Globus pallidus (tissue), 1 donor: Measurements from ENCODE around the gene SF3B4.
A peak's percentile ranks its signal among the peaks of the same experiment; 100 is the strongest.

Experiments
- DNase-seq: peaks from one replicate; pipeline ENCODE4 v3.0.0-alpha.2; 2015; ENCODE audit warnings: low spot score

The SF3B4 gene

DNA sequence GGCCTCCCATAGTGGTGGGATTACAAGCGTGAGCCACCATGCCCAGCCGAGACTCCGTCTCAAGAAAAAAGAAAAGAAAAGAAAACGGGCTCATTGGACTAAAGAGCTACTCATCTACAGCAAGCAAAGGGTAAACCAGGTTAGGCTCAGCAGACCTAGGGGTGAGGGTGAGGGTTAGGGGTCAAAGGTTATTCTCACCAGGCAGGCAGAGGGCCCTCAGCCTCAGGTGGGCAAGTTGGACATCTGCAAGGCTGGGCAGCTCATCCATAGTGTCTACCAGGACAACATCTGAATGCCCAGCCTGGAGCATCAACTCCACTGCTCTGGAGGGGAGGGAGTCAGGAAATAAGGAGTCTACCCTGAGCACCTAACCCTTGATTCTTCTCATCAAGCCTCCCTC lies 5.6 kb upstream of the SF3B4 start:
- DNase-seq: no peak

DNA sequence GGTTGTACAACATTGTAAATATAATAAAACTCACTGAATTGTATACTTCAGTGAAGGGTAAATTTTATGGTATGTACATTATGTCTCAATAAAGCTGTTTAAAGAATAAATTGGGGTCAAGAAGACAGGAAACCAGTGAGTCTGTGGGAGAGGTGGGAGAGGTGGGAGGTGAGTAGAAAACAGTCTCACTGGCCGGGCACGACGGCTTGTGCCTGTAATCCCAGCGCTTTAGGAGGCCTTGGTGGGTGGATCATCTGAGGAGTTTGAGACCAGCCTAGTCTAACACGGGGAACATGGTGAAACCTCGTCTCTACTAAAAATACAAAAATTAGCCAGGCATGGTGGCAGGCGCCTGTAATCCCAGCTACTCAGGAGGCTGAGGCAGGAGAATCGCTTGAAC lies 4.9 kb upstream of the SF3B4 start:
- no peak for DNase-seq

- DNase-seq: no peak
Measured at GRCh38 chr1:149931212-149931790, 3.7 kb upstream of the SF3B4 start.

- DNase-seq: no peak
Measured at GRCh38 chr1:149929856-149930255, 2.3 kb upstream of the SF3B4 start.

DNA sequence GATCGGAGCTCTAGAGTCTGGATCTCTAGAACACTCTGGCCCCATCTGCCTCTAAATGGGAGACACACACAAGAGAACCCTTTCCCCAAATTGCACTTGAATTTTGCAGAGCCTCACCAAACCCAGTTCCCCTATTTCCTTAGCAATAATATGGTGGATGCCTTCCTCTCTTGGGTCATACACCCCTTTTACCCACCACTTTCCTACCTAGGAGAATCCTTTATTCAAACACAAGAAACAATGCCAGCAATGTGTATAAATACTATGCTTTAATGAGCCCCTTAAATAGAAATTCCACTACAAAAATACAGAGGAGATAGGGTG lies 760 bp upstream of the SF3B4 start:
- no peak for DNase-seq

- DNase-seq: no peak
Measured at GRCh38 chr1:149927056-149927562, 494 bp downstream of the SF3B4 start.

- no peak for DNase-seq
Measured at GRCh38 chr1:149926296-149926695, 1.3 kb downstream of the SF3B4 start.

GRCh38 chr1:149925751-149926150 lies 1.9 kb downstream of the SF3B4 start:
- DNase-seq: no peak

DNA sequence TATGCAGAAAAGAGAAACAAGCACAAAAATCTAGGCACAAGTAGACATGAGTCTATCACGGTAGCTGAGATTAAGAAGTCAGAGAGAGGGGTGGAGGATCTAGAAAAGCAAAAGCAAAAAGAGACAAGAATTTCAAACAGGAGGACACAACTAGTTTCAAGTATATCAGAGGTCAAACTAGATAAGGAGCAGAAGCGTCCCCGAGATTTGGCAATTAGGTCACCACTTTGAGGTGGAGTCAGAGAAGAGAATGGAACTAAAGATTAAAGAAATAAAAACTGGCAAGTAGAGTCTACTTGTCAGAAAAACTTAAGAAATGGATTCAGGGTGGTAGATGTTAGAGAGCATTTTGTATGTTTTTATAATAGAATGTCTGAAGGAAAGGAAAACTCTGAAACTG lies 2.3 kb downstream of the SF3B4 start:
- DNase-seq: no peak

- no peak for DNase-seq
Measured at GRCh38 chr1:149923626-149924025, 4.0 kb downstream of the SF3B4 start.

DNA sequence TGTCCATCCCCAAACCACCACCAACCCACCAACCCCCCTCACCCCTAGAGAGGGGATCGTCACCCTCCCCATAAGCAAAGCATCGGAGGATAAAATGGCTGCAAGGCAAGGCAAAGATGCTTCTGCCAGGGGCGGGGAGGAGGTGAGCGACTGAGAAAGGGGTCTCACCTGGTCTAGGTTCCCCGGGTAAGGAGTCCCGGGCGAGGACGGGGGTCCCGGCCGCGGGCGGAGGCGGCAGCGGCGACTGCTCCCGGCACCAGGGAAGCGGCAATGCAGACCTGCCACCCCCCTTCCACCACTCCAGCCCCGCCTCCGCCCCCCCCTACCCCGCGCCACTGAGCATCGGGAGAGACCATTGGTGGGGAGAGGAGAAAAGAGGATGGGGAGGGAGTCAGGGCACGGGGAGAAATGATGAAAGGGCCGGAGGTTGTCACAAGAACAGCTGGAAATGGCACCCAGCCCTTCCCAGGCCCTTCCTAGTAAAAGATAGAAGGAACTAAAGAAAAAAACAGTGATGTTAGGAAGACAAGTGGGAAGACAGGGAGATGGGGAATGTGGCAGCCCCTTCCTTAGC lies 9.9 kb downstream of the SF3B4 start, which contains the start of gene SV2A:
Gene SV2A (minus strand): TSS at position 274 of the 574 bp plus-strand sequence. CDS start 4,004 bp downstream, outside the sequence.
- DNase-seq: peak; percentile 73

GRCh38 chr1:149916898-149917252 lies 10.7 kb downstream of the SF3B4 start:
- DNase-seq: no peak

- no peak for DNase-seq
Measured at GRCh38 chr1:149916193-149916897, 11.3 kb downstream of the SF3B4 start.

DNA sequence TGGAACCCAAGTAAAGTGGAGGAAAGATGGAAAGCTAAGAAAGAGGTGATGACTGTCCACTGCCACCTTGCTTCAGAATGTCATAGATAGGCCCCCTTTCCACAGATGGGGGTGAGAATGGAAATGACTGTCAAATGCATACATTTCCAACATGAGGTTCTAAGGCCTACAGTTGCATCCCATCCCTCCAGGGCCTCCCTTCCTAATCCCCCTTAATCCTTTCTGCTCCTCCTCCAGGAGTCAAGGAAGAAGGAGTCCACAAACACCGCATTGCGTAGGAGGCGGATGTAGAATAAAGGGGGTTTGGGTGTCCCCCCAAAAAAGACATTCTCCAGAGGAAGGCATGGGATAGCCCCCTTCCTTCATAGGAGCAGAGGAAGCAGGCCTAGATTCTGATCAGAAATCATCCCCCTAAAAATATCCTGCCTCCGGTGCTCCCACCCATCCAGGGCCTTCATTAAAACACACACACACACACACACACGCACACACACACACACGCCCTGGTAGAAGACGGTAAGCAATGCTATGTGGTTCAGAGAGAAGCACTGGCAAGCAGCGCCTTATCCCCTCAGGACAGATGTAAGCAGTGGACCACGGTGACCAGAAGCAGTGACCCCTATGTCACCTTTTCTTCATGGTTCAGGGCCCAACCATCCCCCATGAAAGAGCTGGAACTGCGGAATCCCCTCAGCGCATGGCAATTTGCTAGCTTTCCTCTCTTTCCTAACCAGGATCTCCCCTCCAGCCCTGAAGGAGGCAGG lies 12.0 kb downstream of the SF3B4 start:
- no peak for DNase-seq

- no peak for DNase-seq
Measured at GRCh38 chr1:149914545-149914944, 13.1 kb downstream of the SF3B4 start.

DNA sequence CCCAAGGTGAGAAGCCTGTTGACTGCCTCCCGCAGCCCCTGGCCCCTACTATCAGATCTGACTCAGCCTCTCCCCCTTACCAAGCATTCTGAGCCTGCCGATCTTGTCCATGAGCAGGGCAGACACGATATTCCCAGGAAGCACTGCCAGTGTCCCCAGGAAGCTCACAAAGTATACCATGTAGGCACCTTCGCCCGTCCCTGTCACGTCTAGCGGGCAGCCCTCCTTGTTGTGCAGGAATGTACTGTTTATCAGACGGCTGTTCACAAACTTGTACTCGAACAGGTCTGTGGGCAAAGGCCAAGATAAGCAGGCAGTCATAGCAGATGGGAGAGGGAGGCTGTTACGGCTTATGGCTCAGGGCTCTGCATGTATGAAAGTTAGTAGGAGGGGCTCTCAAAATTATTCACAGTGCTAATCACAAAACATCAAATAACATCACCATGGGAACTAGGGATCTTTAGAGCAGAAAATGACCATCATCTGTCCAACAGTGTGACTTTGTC lies 21.0 kb downstream of the SF3B4 start:
- DNase-seq: no peak

DNA sequence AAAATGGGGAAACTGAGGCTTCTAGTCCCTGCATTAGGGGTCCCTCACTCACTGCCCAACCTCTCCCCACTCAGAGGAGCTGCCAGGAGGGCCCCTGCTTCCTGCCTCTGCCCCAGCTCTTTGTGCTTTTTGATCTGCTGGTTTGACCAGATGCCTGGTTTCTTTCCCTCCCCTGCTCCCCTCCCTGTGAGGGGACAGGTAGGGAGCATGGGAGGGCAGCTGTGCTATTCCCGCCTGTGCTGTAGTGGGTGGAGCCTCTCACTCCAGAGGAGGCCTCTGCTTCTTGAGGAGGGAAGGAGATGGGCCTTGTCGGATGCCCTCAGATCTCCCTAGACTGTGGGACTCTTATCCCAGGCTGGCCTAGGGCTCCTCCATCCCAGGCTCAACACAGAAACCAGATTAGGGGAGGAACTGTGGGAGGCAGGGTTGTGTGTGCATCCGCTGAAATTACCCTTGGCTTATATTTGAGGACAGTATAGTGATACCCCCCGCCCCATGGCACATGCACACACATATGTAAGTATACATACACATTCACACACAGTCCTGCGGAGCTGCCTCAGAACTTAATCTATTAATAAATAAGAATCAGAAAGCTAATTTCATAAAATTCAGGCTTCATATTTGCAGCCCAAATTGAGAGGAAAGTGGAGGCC lies 23.6 kb downstream of the SF3B4 start:
- DNase-seq: no peak

DNA sequence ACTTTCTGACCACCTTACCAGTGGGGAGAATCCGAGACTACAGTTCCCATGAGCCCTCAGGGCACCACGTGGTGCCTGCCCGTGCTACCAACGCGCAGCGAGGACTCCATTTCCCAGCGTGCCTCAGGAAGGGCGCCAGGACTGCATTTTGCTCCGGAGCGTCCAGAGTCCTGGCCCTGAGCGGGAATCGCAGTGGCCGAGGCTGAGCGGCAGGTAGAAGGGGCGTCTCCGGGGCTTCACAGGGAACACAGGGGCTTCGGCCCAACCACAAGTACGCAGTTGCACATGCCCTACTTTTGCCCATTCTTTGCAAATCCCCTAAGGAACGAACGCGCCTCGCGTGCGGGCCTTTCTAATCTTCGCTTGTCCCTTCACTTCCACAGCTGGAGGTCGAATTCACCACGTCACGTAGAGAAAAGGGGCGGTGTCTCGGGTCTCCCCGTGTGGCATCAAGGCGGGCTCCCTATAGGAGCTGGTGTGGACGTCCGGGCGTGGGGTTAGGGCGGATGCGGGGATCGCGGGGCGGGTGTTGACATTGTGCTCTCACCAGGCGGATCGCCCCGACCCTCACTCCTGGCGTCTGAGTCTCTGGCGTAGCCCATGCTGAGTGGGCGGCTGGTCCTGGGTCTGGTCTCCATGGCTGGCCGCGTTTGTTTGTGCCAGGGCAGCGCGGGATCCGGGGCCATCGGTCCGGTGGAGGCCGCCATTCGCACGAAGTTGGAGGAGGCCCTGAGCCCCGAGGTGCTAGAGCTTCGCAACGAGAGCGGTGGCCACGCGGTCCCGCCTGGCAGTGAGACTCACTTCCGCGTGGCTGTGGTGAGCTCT lies 27.9 kb downstream of the SF3B4 start, which contains the start of gene BOLA1:
Gene BOLA1 (plus strand): TSS at position 109 of the 825 bp plus-strand sequence. CDS start 492 bp downstream, at position 601.
- peak; percentile 93 for DNase-seq

DNA sequence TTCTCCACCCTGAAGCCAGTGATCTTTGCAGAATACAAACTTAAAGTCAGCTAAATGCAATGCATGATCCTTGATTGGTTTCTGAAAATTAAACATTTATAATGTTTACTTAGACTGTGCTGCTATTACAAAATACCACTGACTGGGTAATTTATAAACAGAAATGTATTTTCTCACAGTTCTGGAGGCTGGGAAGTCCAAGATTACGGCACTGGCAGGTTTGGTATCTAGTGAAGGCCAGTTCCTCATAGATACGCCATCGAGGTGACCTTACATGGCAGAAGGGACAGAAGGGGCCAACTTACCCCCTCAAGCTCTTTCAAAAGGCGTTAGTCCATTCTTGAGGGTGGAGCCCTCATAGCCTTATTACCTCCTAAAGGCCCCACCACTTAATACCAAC lies 31.0 kb downstream of the SF3B4 start:
- no peak for DNase-seq

DNA sequence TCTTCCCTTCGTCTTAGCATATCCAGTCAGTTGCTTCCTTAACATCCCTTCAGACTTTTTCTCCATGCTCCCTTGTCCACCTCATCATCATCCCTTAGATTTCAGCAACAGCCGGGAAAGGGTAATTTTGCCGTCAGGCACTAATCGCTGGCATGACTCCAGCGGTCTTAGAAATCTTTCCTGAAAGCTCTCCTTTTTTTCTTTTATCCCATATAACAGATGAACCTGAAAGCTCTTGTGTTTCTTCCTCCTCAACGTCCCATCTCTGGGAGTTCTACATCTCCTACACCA lies 38.7 kb downstream of the SF3B4 start:
- DNase-seq: no peak
